GM23338 (cell line): ENCODE data around the gene FGF22. TPM values are rescaled to one million over a fixed set of nuclear protein-coding genes. Genes with fewer than 3 reads are reported as not detected.
"Not testable (repeated sequence)": the region's sequence is repeated elsewhere in the genome, so short reads cannot be mapped to it uniquely, and the experiment has no call there.

ENCODE experiments used
- ATAC-seq: fragments of 200-7000 bp; cut with Tn5 transposase; 3 replicates; pipeline ENCODE4 v1.9.1; 2020
- DNase-seq: peaks from one replicate; pipeline ENCODE4 v3.0.0-alpha.2; 2015; ENCODE audit warnings: low spot score
- H2AFZ ChIP-seq: fragments of 200-600 bp; sonication (generic); 2 replicates; pipeline ENCODE4 v1.8.0; 2016; ENCODE audit warnings: antibody characterized with exemption, mild to moderate bottlenecking, moderate library complexity
- H3F3A ChIP-seq: fragments of 200-600 bp; sonication (generic); replicated peaks from 2 replicates; pipeline ENCODE4 v1.8.0; 2017; ENCODE audit warnings: antibody characterized with exemption, mixed run types, low read depth
- H3K27ac ChIP-seq: fragments of 200-600 bp; sonication (generic); 2 replicates; pipeline ENCODE4 v1.6.1; 2016; ENCODE audit warnings: low read depth
- H3K27me3 ChIP-seq: fragments of 200-600 bp; sonication (generic); 2 replicates; pipeline ENCODE4 v1.8.0; 2016; ENCODE audit warnings: mild to moderate bottlenecking, mixed run types, moderate library complexity; ENCODE audit not compliant: insufficient read depth
- H3K36me3 ChIP-seq: fragments of 200-600 bp; sonication (generic); 2 replicates; pipeline ENCODE4 v1.8.0; 2016; ENCODE audit warnings: mild to moderate bottlenecking; ENCODE audit not compliant: insufficient read depth
- H3K4me1 ChIP-seq: fragments of 200-600 bp; sonication (generic); 2 replicates; pipeline ENCODE4 v1.8.0; 2016; ENCODE audit warnings: mild to moderate bottlenecking, moderate library complexity; ENCODE audit not compliant: insufficient read depth
- H3K4me2 ChIP-seq: fragments of 200-600 bp; sonication (generic); 2 replicates; pipeline ENCODE4 v1.7.1; 2017; ENCODE audit warnings: mixed run types
- H3K4me3 ChIP-seq: fragments of 200-600 bp; sonication (generic); 2 replicates; pipeline ENCODE4 v1.6.1; 2016; ENCODE audit warnings: mixed run types
- H3K79me2 ChIP-seq: fragments of 200-600 bp; sonication (generic); replicated peaks from 2 replicates; pipeline ENCODE4 v1.8.0; 2017; ENCODE audit warnings: mild to moderate bottlenecking; ENCODE audit not compliant: insufficient read depth
- H3K9me2 ChIP-seq: fragments of 200-600 bp; sonication (generic); 2 replicates; pipeline ENCODE4 v1.8.0; 2017; ENCODE audit not compliant: insufficient read depth
- H4K20me1 ChIP-seq: fragments of 200-600 bp; sonication (generic); replicated peaks from 2 replicates; pipeline ENCODE4 v1.8.0; 2017; ENCODE audit warnings: mild to moderate bottlenecking; ENCODE audit not compliant: insufficient read depth
- H3K27ac Mint-ChIP-seq: 2 replicates; pipeline ENCODE4 v1.8.0; 2020; ENCODE audit warnings: inconsistent platforms, mild to moderate bottlenecking, moderate library complexity, mixed read lengths
- H3K27me3 Mint-ChIP-seq: 3 replicates; pipeline ENCODE4 v1.8.0; 2022; ENCODE audit warnings: low read depth, mild to moderate bottlenecking, moderate library complexity, mixed read lengths, inconsistent platforms; ENCODE audit not compliant: insufficient read depth, poor library complexity
- H3K36me3 Mint-ChIP-seq: 3 replicates; pipeline ENCODE4 v1.8.0; 2021; ENCODE audit warnings: low read depth, mild to moderate bottlenecking, inconsistent platforms, moderate library complexity, mixed read lengths
- H3K4me1 Mint-ChIP-seq: 3 replicates; pipeline ENCODE4 v1.8.0; 2020; ENCODE audit warnings: mild to moderate bottlenecking, inconsistent platforms, mixed read lengths
- H3K4me3 Mint-ChIP-seq: 3 replicates; pipeline ENCODE4 v1.8.0; 2021; ENCODE audit warnings: moderate library complexity, mild to moderate bottlenecking, inconsistent platforms, mixed read lengths
- H3K9me3 Mint-ChIP-seq: 3 replicates; pipeline ENCODE4 v1.8.0; 2020; ENCODE audit warnings: moderate library complexity, mild to moderate bottlenecking, inconsistent platforms, mixed read lengths
- CREB1 ChIP-seq: fragments of 250-450 bp; sonication (Bioruptor Pico); IDR thresholded peaks from 2 replicates; pipeline ENCODE4 v1.5.0; 2020; ENCODE audit warnings: low read depth, mild to moderate bottlenecking, moderate library complexity
- EZH2phosphoT487 ChIP-seq: fragments of 200-600 bp; sonication (generic); IDR thresholded peaks from one replicate; pipeline ENCODE4 v1.8.1; 2018; ENCODE audit warnings: antibody characterized with exemption; ENCODE audit not compliant: unreplicated experiment
- ZNF114 ChIP-seq: fragments of 250-450 bp; sonication (Bioruptor Pico); IDR thresholded peaks from 2 replicates; pipeline ENCODE4 v1.5.0; 2020; ENCODE audit warnings: mild to moderate bottlenecking, moderate library complexity
- ZNF331 ChIP-seq: fragments of 250-450 bp; sonication (Bioruptor Pico); IDR thresholded peaks from 2 replicates; pipeline ENCODE4 v1.5.0; 2020; ENCODE audit warnings: low read depth, mild to moderate bottlenecking, moderate library complexity
- polyA plus RNA-seq: library from polyadenylated mRNA; unstranded; fragments of >200 nt; fragmentation: Nextera tagmentation; extraction: Ambion mirVana; gene quantifications from 2 replicates; pipeline ENCODE4 v1.2.1, GENCODE V29; 2016
- total RNA-seq: library from RNA; depleted of rRNA; stranded (reverse); fragments of >200 nt; shearing (Covaris generic); gene quantifications from 2 replicates; pipeline ENCODE4 v1.2.3, GENCODE V29; 2014
- TF ChIP-seq, protein P1 (sequence below): IDR thresholded peaks from 2 replicates; pipeline ENCODE4 v1.6.1; 2016; ENCODE audit warnings: antibody characterized with exemption
- TF ChIP-seq, protein P2 (sequence below): IDR thresholded peaks from one replicate; pipeline ENCODE4 v1.6.1; 2018; ENCODE audit warnings: antibody characterized with exemption; ENCODE audit not compliant: unreplicated experiment
- TF ChIP-seq, protein P3 (sequence below), 2 experiments: fragments of 200-600 bp in 1 of 2; sonication (generic) in 1 of 2; conservative IDR thresholded peaks; 2 replicates each; pipeline versions ENCODE4 v1.5.1 to v1.6.1; 2016 to 2017; ENCODE audit warnings: antibody characterized with exemption in 2 of 2, low read depth in 2 of 2, mild to moderate bottlenecking in 2 of 2, moderate library complexity in 1 of 2

FGF22 gene
- total and polyA plus RNA-seq, 2 experiments from 2014 or later, result 1.0 to 2.8 TPM

DNA sequence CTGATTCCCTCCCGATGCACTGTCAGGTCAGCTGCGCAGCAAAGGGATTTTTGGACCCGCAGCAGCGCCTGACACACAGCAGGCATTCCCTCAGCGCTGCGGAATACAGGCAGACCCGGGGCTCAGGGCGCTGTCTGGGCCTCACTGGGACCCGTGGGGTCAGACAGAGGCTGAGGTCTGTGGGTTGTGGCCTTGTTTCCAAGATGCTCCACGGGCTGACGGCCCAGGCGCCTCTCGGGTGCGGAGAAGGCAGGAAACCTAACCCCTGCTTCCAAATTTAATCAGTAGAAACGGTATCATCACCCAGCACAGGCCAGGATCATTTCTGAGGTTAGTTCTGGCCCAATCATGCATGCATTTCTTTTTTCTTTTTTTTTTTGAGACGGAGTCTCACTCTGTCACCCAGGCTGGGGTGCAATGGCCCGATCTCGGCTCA, 24.0 kb downstream of the FGF22 start:
- TF ChIP-seq, protein P1, sequence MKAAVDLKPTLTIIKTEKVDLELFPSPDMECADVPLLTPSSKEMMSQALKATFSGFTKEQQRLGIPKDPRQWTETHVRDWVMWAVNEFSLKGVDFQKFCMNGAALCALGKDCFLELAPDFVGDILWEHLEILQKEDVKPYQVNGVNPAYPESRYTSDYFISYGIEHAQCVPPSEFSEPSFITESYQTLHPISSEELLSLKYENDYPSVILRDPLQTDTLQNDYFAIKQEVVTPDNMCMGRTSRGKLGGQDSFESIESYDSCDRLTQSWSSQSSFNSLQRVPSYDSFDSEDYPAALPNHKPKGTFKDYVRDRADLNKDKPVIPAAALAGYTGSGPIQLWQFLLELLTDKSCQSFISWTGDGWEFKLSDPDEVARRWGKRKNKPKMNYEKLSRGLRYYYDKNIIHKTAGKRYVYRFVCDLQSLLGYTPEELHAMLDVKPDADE, result no peak
- TF ChIP-seq ZNF114, result no peak
- no peak for TF ChIP-seq EZH2phosphoT487
- TF ChIP-seq ZNF331, result no peak
- TF ChIP-seq CREB1 (CRISPR knock-in tag), result no peak
- TF ChIP-seq, protein P2, sequence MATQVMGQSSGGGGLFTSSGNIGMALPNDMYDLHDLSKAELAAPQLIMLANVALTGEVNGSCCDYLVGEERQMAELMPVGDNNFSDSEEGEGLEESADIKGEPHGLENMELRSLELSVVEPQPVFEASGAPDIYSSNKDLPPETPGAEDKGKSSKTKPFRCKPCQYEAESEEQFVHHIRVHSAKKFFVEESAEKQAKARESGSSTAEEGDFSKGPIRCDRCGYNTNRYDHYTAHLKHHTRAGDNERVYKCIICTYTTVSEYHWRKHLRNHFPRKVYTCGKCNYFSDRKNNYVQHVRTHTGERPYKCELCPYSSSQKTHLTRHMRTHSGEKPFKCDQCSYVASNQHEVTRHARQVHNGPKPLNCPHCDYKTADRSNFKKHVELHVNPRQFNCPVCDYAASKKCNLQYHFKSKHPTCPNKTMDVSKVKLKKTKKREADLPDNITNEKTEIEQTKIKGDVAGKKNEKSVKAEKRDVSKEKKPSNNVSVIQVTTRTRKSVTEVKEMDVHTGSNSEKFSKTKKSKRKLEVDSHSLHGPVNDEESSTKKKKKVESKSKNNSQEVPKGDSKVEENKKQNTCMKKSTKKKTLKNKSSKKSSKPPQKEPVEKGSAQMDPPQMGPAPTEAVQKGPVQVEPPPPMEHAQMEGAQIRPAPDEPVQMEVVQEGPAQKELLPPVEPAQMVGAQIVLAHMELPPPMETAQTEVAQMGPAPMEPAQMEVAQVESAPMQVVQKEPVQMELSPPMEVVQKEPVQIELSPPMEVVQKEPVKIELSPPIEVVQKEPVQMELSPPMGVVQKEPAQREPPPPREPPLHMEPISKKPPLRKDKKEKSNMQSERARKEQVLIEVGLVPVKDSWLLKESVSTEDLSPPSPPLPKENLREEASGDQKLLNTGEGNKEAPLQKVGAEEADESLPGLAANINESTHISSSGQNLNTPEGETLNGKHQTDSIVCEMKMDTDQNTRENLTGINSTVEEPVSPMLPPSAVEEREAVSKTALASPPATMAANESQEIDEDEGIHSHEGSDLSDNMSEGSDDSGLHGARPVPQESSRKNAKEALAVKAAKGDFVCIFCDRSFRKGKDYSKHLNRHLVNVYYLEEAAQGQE, result no peak
- H3F3A ChIP-seq, result peaks cover 8% of the 10 kb centered on the region; the same call in 1 of the 2 replicates
- peak overlapping the region; percentile 94; the same call in 1 of the 2 replicates for H2AFZ ChIP-seq
- Mint-ChIP-seq H3K27ac (no peak overlapping the region), H3K27me3 (peaks cover 16% of the 10 kb centered on the region), H3K9me3 (peaks cover 14% of the 10 kb centered on the region), H3K4me3 (peak overlapping the region; percentile 69), H3K4me1 (peaks cover 13% of the 10 kb centered on the region), H3K36me3 (no peaks in the 10 kb centered on the region; the same call in 1 of the 3 replicates)
- peak overlapping the region; percentile 80 for H3K4me2 ChIP-seq
- H3K9me2 ChIP-seq, result no peaks in the 10 kb centered on the region
- H3K36me3 ChIP-seq, result no peaks in the 10 kb centered on the region
- H3K27me3 ChIP-seq, result no peaks in the 10 kb centered on the region
- DNase-seq, result no peak
- no peak overlapping the region for H3K27ac ChIP-seq
- peaks cover 42% of the 10 kb centered on the region for H3K79me2 ChIP-seq
- no peak for ATAC-seq
- H3K4me3 ChIP-seq, result peak overlapping the region; percentile 82
- peaks cover 22% of the 10 kb centered on the region for H4K20me1 ChIP-seq
- H3K4me1 ChIP-seq, result peaks cover 6% of the 10 kb centered on the region

DNA sequence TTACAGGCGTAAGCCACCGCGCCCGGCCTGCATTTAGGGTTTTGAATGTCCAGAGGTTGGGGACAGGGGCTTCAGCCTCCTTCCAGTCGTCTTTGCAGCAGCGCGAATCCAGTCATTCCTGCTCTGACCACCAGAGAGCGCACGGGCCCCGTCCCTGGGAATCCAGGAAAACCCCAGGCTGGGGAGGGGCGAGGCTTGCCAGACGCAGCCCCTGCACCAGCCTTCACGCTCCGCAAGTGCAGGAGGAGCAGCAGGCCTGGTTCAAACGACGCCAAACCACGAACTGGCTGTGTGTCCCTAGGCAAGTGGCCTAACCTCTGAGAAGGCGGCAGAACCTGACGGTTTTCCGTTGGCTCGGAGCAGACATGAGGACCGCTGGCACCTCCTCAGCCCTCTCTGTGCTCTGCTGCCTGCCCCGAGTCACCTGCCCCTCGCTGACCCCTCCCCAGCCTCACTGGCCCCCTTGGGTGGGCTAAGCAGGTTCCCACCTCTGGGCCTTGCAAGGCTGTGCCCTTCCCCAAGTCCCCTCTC, 25.3 kb downstream of the FGF22 start:
- H3K27me3 ChIP-seq, result no peaks in the 10 kb centered on the region
- TF ChIP-seq, protein P3, sequence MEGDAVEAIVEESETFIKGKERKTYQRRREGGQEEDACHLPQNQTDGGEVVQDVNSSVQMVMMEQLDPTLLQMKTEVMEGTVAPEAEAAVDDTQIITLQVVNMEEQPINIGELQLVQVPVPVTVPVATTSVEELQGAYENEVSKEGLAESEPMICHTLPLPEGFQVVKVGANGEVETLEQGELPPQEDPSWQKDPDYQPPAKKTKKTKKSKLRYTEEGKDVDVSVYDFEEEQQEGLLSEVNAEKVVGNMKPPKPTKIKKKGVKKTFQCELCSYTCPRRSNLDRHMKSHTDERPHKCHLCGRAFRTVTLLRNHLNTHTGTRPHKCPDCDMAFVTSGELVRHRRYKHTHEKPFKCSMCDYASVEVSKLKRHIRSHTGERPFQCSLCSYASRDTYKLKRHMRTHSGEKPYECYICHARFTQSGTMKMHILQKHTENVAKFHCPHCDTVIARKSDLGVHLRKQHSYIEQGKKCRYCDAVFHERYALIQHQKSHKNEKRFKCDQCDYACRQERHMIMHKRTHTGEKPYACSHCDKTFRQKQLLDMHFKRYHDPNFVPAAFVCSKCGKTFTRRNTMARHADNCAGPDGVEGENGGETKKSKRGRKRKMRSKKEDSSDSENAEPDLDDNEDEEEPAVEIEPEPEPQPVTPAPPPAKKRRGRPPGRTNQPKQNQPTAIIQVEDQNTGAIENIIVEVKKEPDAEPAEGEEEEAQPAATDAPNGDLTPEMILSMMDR (conservative IDR thresholded peaks at IDR 0.05; ENCODE audit: low read depth in 2 of 2), result peak; percentile 82 to 97
- no peak for TF ChIP-seq CREB1 (CRISPR knock-in tag)
- H3K9me3 Mint-ChIP-seq, result peaks cover 18% of the 10 kb centered on the region
- peaks cover 6% of the 10 kb centered on the region for H3K4me1 ChIP-seq
- H3K27me3 Mint-ChIP-seq, result peaks cover 16% of the 10 kb centered on the region
- DNase-seq (peak; percentile 96), ATAC-seq (peak; percentile 65)
- no peaks in the 10 kb centered on the region; the same call in 1 of the 3 replicates for H3K36me3 Mint-ChIP-seq
- H3K4me2 ChIP-seq, result no peak overlapping the region
- peak overlapping the region; percentile 48; the same call in 2 of the 3 replicates for H3K4me3 Mint-ChIP-seq
- H3K36me3 ChIP-seq, result no peaks in the 10 kb centered on the region
- no peak overlapping the region for H3K27ac ChIP-seq
- H4K20me1 ChIP-seq, result peaks cover 18% of the 10 kb centered on the region
- peaks cover 8% of the 10 kb centered on the region; the same call in 1 of the 2 replicates for H3F3A ChIP-seq
- H2AFZ ChIP-seq, result 0 out of 2 replicates have a peak overlapping the region, but pooled peaks have one; percentile 76
- H3K9me2 ChIP-seq, result no peaks in the 10 kb centered on the region
- H3K27ac Mint-ChIP-seq, result no peak overlapping the region
- no peak overlapping the region for H3K4me3 ChIP-seq
- H3K4me1 Mint-ChIP-seq, result peaks cover 13% of the 10 kb centered on the region
- peaks cover 29% of the 10 kb centered on the region for H3K79me2 ChIP-seq

DNA sequence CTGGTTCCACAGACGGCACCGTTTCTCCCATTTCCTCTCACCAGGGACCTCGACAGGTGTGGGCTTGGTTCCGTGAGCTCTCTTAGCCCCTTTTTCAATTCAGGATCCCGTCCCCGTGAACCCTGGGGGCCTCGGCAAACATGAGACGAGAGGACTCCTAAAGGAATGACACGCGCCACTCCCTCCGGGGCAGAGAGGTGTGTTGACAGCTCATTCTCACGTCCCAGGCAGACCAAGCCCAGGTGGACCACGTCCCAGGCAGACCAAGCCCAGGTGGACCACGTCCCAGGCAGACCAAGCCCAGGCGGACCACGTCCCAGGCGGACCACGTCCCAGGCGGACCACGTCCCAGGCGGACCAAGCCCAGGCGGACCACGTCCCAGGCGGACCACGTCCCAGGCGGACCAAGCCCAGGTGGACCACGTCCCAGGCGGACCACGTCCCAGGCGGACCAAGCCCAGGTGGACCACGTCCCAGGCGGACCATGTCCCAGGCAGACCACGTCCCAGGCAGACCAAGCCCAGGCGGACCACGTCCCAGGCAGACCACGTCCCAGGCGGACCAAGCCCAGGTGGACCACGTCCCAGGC, 27.4 kb downstream of the FGF22 start:
- H3K4me3 ChIP-seq, H3K4me1 ChIP-seq, H4K20me1 ChIP-seq, H3K9me2 ChIP-seq, H3K79me2 ChIP-seq, DNase-seq, H3K4me3 Mint-ChIP-seq, H3K27ac Mint-ChIP-seq, H3K4me1 Mint-ChIP-seq, H3K36me3 Mint-ChIP-seq, H2AFZ ChIP-seq, H3K27ac ChIP-seq, H3F3A ChIP-seq, H3K4me2 ChIP-seq, H3K27me3 ChIP-seq, ATAC-seq, H3K36me3 ChIP-seq: not testable (repeated sequence)
- H3K9me3 Mint-ChIP-seq, result peaks cover 18% of the 10 kb centered on the region
- H3K27me3 Mint-ChIP-seq, result peaks cover 13% of the 10 kb centered on the region
